Sigmoid colon (tissue), 7 donors: Measurements from ENCODE around the gene HSD11B2. TPM values are rescaled to one million over a fixed set of nuclear protein-coding genes. Genes with fewer than 3 reads are reported as not detected.

Source experiments
- DNase-seq: peaks from one replicate; pipeline ENCODE4 v3.0.0-alpha.2; 2019
- H3K27ac ChIP-seq, 4 donors: fragments of 200-600 bp; sonication (generic); one replicate each; pipeline ENCODE4 v1.5.1; 2016 to 2019; ENCODE audit warnings: mild to moderate bottlenecking in 1 of 4
- H3K27me3 ChIP-seq, 3 donors: fragments of 200-600 bp; sonication (generic); one replicate each; pipeline ENCODE4 v1.5.1; 2019; ENCODE audit warnings: mild to moderate bottlenecking in 1 of 3
- H3K36me3 ChIP-seq, 4 donors: fragments of 200-600 bp; sonication (generic); one replicate each; pipeline ENCODE4 v1.5.1; 2016 to 2019
- H3K4me1 ChIP-seq, 4 donors: fragments of 200-600 bp; sonication (generic); one replicate each; pipeline ENCODE4 v1.5.1; 2017 to 2019
- H3K4me3 ChIP-seq, 4 donors: fragments of 200-600 bp; sonication (generic); one replicate each; pipeline ENCODE4 v1.5.1; 2017 to 2019; ENCODE audit warnings: mild to moderate bottlenecking in 2 of 4, moderate library complexity in 1 of 4
- H3K9me3 ChIP-seq, 4 donors: fragments of 200-600 bp in 3 of 4; sonication (generic) in 3 of 4; one replicate each; pipeline versions ENCODE4 v1.5.1 to v1.6.1; 2013 to 2019
- EP300 ChIP-seq, 4 donors: sonication (generic); formaldehyde crosslinking; IDR thresholded peaks; one replicate each; pipeline ENCODE4 v1.6.1; 2017; ENCODE audit warnings: antibody characterized with exemption in 4 of 4
- POLR2A ChIP-seq, 2 donors: fragments of 450-650 bp; IDR thresholded peaks; one replicate each; pipeline ENCODE4 v1.6.1; 2016; ENCODE audit warnings: antibody characterized with exemption in 2 of 2, mild to moderate bottlenecking in 2 of 2, moderate library complexity in 2 of 2
- POLR2AphosphoS5 ChIP-seq, 4 donors: sonication (generic); formaldehyde crosslinking; IDR thresholded peaks; one replicate each; pipeline ENCODE4 v1.6.1; 2017; ENCODE audit warnings: antibody characterized with exemption in 4 of 4
- WGBS, 2 donors: extraction: QIAGEN DNeasy Blood & Tissue Kit; methylation state at CpG; one replicate each; pipeline ENCODE4 v1.1.7; 2013; 5-methylcytosine and 5-hydroxymethylcytosine counted together
- intact Hi-C: fragments of 100-400 bp; cut with DNase I; formaldehyde crosslinking; loops from one replicate; pipeline ENCODE4 v1.15.1; 2023
- polyA plus RNA-seq, 3 donors: library from polyadenylated mRNA; stranded (reverse); fragments of 200-250 nt; gene quantifications; one replicate each; pipeline ENCODE4 v1.2.3, GENCODE V29; 2013
- total RNA-seq, 4 donors: library from RNA; depleted of rRNA; stranded (reverse); fragments of >200 nt; gene quantifications; one replicate each; pipeline ENCODE4 v1.1.0, GENCODE V29; 2016
- TF ChIP-seq, protein P1 (sequence below), 4 experiments: fragments of 450-650 bp in 3 of 4; fragments of 200-600 bp in 1 of 4; IDR thresholded peaks; one replicate each; pipeline ENCODE4 v1.5.1; 2016 to 2019; ENCODE audit warnings: antibody characterized with exemption in 4 of 4, mild to moderate bottlenecking in 3 of 4, moderate library complexity in 2 of 4
- donor health status: healthy with polysubstance abuse.
- donor health status: Bipolar disorder and iron deficiency.
- donor health status: healthy.

HSD11B2 gene
- total and polyA plus RNA-seq, 7 donors: 0.14 to 353 (median 46.1) TPM; not detected in 1

DNA sequence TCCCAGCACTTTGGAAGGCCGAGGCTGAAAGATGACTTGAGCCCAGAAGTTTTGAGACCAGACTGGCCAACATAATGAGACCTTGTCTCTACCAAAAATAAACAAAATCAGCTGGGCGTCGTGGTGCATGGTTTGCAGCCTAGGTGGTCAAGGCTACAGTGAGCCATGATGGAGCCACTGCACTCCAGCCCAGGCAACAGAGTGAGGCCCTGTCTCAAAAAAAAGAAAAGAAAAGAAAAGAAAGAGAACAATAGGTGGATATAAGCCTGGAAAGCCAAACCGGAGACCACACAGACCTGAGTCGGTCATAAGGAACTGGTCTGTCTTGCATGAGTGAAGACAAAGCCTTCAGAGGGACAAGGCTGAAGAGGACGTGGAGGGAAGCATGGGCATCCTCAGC is 35.7 kb downstream of the HSD11B2 start:
- peaks cover 0 to 50% (median 40%) of the 10 kb centered on the region in 4 donors for H3K4me1 ChIP-seq
- intact Hi-C loops: no loop called here

DNA sequence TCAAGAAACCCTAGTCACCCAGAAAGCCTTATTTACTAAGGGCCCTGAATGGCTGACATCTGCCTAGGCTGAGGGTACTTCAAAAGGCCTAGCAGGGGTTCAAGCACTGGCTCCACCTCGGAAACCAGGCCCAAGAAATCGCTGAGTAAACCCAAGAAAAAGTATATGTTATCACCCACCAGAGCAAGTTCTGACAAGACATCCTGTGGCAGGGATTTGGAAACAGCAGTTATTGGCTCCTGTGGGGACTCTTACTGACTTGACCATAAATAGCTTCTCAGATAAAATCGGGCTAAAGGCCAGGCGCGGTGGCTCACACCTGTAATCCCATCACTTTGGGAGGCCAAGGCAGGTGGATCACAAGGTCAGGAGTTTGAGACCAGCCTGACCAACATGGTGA is 37.8 kb downstream of the HSD11B2 start:
- intact Hi-C loops: no loop called here
- peaks cover 0 to 33% (median 27%) of the 10 kb centered on the region in 4 donors for H3K4me1 ChIP-seq
- H3K36me3 ChIP-seq: no peaks in the 10 kb centered on the region
- DNase-seq: no peak
- no peaks in the 10 kb centered on the region for H3K9me3 ChIP-seq
- no peaks in the 10 kb centered on the region for H3K27me3 ChIP-seq
- TF ChIP-seq POLR2A (IDR thresholded peaks at IDR 0.05) (no peak), EP300 (IDR thresholded peaks at IDR 0.05) (no peak)
- TF ChIP-seq, protein P1, sequence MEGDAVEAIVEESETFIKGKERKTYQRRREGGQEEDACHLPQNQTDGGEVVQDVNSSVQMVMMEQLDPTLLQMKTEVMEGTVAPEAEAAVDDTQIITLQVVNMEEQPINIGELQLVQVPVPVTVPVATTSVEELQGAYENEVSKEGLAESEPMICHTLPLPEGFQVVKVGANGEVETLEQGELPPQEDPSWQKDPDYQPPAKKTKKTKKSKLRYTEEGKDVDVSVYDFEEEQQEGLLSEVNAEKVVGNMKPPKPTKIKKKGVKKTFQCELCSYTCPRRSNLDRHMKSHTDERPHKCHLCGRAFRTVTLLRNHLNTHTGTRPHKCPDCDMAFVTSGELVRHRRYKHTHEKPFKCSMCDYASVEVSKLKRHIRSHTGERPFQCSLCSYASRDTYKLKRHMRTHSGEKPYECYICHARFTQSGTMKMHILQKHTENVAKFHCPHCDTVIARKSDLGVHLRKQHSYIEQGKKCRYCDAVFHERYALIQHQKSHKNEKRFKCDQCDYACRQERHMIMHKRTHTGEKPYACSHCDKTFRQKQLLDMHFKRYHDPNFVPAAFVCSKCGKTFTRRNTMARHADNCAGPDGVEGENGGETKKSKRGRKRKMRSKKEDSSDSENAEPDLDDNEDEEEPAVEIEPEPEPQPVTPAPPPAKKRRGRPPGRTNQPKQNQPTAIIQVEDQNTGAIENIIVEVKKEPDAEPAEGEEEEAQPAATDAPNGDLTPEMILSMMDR (IDR thresholded peaks at IDR 0.05): no peak
- 87 to 88% methylated on average over 5 of the region's 5 CpGs for WGBS, 2 donors
- H3K27ac ChIP-seq: no peak overlapping the region
- H3K4me3 ChIP-seq: no peak overlapping the region

More for the DNA sequence above, 35.7 kb downstream of the HSD11B2 start:
- Histone ChIP-seq H3K9me3 (no peaks in the 10 kb centered on the region), H3K27me3 (no peaks in the 10 kb centered on the region), H3K36me3 (peaks cover 0 to under 1% (median 0%) of the 10 kb centered on the region in 4 donors), H3K4me3 (no peak overlapping the region), H3K27ac (no peak overlapping the region)
- whole genome bisulfite sequencing, 2 donors: 86 to 87% methylated on average over 6 of the region's 6 CpGs
- TF ChIP-seq POLR2AphosphoS5 (IDR thresholded peaks at IDR 0.05) (no peak), POLR2A (IDR thresholded peaks at IDR 0.05) (no peak), EP300 (IDR thresholded peaks at IDR 0.05) (no peak)
- TF ChIP-seq, protein P1 (IDR thresholded peaks at IDR 0.05): no peak
- no peak for DNase-seq

DNA sequence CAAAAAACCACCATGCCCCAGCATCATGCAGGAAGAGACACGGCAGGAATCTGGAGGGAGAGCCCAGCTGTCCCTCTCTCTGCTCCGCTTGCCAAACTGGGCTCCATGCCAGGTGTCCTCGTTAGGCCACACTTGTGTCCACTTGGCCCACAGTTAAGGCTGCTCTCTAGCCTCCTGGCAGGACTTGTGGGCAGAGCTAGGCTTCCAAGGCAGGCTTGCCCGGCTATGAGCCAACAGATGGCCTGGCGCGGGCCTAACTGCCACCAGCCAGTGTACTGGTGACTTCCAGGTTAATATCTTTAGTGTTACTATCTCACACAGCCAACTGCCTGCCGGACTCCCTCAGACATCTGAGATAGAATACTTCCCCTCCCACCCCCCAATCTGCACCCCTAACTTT is 39.4 kb downstream of the HSD11B2 start:
- Histone ChIP-seq H3K27ac (peak overlapping the region in 1 of 4 donors; percentile 18), H3K36me3 (no peaks in the 10 kb centered on the region), H3K4me3 (no peak overlapping the region), H3K9me3 (no peaks in the 10 kb centered on the region), H3K27me3 (no peaks in the 10 kb centered on the region), H3K4me1 (peaks cover 0 to 29% (median 26%) of the 10 kb centered on the region in 4 donors)
- intact Hi-C loops: no loop called here
- TF ChIP-seq POLR2AphosphoS5 (IDR thresholded peaks at IDR 0.05) (no peak), POLR2A (IDR thresholded peaks at IDR 0.05) (no peak), EP300 (IDR thresholded peaks at IDR 0.05) (no peak)
- TF ChIP-seq, protein P1 (IDR thresholded peaks at IDR 0.05): no peak
- 73 to 80% methylated on average over 7 of the region's 7 CpGs for WGBS, 2 donors
- peak; percentile 86 for DNase-seq

DNA sequence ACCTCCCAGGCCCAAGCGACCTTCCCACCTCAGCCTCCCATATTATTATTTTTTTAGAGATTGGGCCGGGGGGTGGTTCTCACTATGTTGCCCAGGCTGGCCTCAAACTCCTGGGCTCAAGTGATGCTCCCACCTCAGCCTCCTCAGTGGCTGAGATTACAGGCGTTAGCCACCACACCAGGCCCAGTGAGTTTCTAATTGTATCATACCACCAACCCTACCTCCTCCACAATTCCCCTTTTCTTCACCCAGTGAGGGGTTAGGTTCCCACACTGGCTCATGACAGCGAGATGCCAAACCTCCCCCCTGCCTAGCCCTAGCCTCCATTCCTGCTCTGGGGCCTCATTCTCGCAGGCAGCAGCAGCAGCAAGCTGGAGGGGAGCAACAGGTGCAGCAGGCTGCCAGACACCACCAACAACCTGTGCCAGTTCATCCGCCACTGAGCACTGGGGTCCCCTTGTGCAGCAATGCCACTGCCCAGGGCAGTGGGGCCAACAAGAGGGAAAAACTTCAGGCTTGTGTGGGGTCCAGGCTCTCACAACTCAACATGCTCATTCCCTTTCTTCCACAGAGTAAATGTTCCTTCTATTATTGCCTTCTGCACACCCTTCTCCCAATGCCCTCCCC is 41.0 kb downstream of the HSD11B2 start:
- Histone ChIP-seq H3K27me3 (no peaks in the 10 kb centered on the region), H3K36me3 (no peaks in the 10 kb centered on the region), H3K27ac (no peak overlapping the region), H3K9me3 (no peaks in the 10 kb centered on the region), H3K4me1 (peaks cover 0 to 36% (median 35%) of the 10 kb centered on the region in 4 donors), H3K4me3 (no peak overlapping the region)
- DNase-seq: no peak
- TF ChIP-seq POLR2AphosphoS5 (IDR thresholded peaks at IDR 0.05) (no peak), POLR2A (IDR thresholded peaks at IDR 0.05) (no peak), EP300 (IDR thresholded peaks at IDR 0.05) (no peak)
- TF ChIP-seq, protein P1 (IDR thresholded peaks at IDR 0.05): no peak
- intact Hi-C loops: no loop called here
- WGBS, 2 donors: 89 to 92% methylated on average over 6 of the region's 6 CpGs
